ENCODE results near the gene KLK6.
A peak's percentile ranks its signal among the peaks of the same experiment; 100 is the strongest.
"Not testable (repeated sequence)": the region's sequence is repeated elsewhere in the genome, so short reads cannot be mapped to it uniquely, and the experiment has no call there.

Gene KLK6

DNA sequence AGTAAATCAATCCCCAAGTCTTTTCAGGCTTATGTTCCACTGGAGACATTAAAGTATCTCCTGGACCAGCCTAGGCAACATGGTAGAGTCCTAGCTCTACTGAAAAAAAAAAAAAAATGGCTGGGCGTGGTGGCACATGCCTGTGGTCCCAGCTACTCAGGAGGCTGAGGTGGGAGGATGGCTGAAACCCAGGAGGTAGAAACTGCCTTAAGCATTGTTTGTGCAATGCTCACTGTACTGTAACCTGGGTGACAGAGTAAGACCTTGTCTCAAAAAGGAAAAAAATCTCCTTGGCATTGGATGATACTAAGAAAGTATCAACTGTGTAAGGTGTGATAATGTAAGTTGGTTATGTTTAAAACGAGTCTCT lies 23.3 kb upstream of the KLK6 start:
- ChIA-PET POLR2A (no interaction called here), CTCF (no interaction called here)
- Histone ChIP-seq H3K4me1 (ENCODE audit: control extremely low read depth in 1 of 4, control insufficient read depth in 4 of 4, insufficient read depth in 4 of 4, low read length in 3 of 4) (no peaks in the 10 kb centered on the region), H3K27me3 (replicated peaks in 2 of 5; ENCODE audit: control insufficient read depth in 4 of 5, insufficient read depth in 5 of 5, low read length in 4 of 5) (peaks cover 0 to 29% (median 7%) of the 10 kb centered on the region in 5 experiments), H3K36me3 (ENCODE audit: control insufficient read depth in 4 of 4, insufficient read depth in 4 of 4, low read length in 3 of 4) (no peaks in the 10 kb centered on the region), H3K9me3 (ENCODE audit: control extremely low read depth in 1 of 5, control insufficient read depth in 4 of 5, insufficient read depth in 2 of 5, low read depth in 1 of 5, low read length in 4 of 5) (no peaks in the 10 kb centered on the region), H3K4me3 (ENCODE audit: control insufficient read depth in 1 of 7, extremely low read depth in 1 of 7, insufficient read depth in 4 of 7, low read depth in 2 of 7, low read length in 6 of 7) (no peak overlapping the region), H3K27ac (ENCODE audit: insufficient read depth in 1 of 2, low read depth in 1 of 2, low read length in 2 of 2, poor library complexity in 1 of 2, severe bottlenecking in 2 of 2) (no peak overlapping the region)
- no peak for DNase-seq
- 50% methylated on average over 1 of the region's 2 CpGs for WGBS (ENCODE audit: insufficient coverage)

DNA sequence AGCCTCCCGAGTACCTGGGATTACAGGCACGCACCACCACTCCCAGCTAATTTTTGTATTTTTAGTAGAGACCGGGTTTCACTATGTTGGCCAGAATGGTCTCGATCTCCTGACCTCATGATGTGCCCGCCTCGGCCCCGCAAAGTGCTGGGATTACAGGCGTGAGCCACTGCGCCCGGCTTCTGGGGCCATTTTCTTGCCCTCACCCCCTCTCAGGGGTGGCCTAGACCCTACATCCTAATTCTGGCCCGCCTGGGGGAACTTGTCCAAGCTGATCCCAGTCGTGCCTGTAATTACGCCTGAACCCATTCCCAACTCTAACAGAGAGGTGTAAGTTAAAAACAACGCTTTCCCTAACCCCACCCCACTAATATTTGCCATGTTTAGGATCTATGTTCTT lies 15.0 kb upstream of the KLK6 start:
- H3K27me3 ChIP-seq (replicated peaks in 2 of 5; ENCODE audit: control insufficient read depth in 4 of 5, insufficient read depth in 5 of 5, low read length in 4 of 5): peaks cover 5 to 78% (median 9%) of the 10 kb centered on the region in 5 experiments
- H3K36me3 ChIP-seq (ENCODE audit: control insufficient read depth in 4 of 4, insufficient read depth in 4 of 4, low read length in 3 of 4); POLR2A ChIA-PET; H3K4me3 ChIP-seq (ENCODE audit: control insufficient read depth in 1 of 7, extremely low read depth in 1 of 7, insufficient read depth in 4 of 7, low read depth in 2 of 7, low read length in 6 of 7); H3K27ac ChIP-seq (ENCODE audit: insufficient read depth in 1 of 2, low read depth in 1 of 2, low read length in 2 of 2, poor library complexity in 1 of 2, severe bottlenecking in 2 of 2); H3K4me1 ChIP-seq (ENCODE audit: control extremely low read depth in 1 of 4, control insufficient read depth in 4 of 4, insufficient read depth in 4 of 4, low read length in 3 of 4); CTCF ChIA-PET; DNase-seq; H3K9me3 ChIP-seq (ENCODE audit: control extremely low read depth in 1 of 5, control insufficient read depth in 4 of 5, insufficient read depth in 2 of 5, low read depth in 1 of 5, low read length in 4 of 5): not testable (repeated sequence)
- 86% methylated on average over 11 of the region's 14 CpGs for WGBS (ENCODE audit: insufficient coverage)

GRCh38 chr19:50983625-50984292 lies 14.4 kb upstream of the KLK6 start, which contains the start of gene KLK7:
Gene KLK7 (minus strand): TSS chr19:50983917. CDS start chr19:50982399, 1,518 bp downstream.
- H3K27ac ChIP-seq (ENCODE audit: insufficient read depth in 1 of 2, low read depth in 1 of 2, low read length in 2 of 2, poor library complexity in 1 of 2, severe bottlenecking in 2 of 2): no peak within 1 kb of the TSS
- WGBS (ENCODE audit: insufficient coverage): 24% methylated on average over 28 of the region's 28 CpGs
- POLR2A ChIA-PET: no interaction called here
- H3K4me3 ChIP-seq (ENCODE audit: control insufficient read depth in 1 of 7, extremely low read depth in 1 of 7, insufficient read depth in 4 of 7, low read depth in 2 of 7, low read length in 6 of 7): no peak within 1 kb of the TSS
- no peaks in the 10 kb centered on the region for H3K4me1 ChIP-seq (ENCODE audit: control extremely low read depth in 1 of 4, control insufficient read depth in 4 of 4, insufficient read depth in 4 of 4, low read length in 3 of 4)
- peaks cover 5 to 81% (median 8%) of the 10 kb centered on the region in 5 experiments for H3K27me3 ChIP-seq (replicated peaks in 2 of 5; ENCODE audit: control insufficient read depth in 4 of 5, insufficient read depth in 5 of 5, low read length in 4 of 5)
- H3K9me3 ChIP-seq (ENCODE audit: control extremely low read depth in 1 of 5, control insufficient read depth in 4 of 5, insufficient read depth in 2 of 5, low read depth in 1 of 5, low read length in 4 of 5): no peaks in the 10 kb centered on the region
- CTCF ChIA-PET: no interaction called here
- peak in 1 of 3 donors; percentile 1 for DNase-seq
- H3K36me3 ChIP-seq (ENCODE audit: control insufficient read depth in 4 of 4, insufficient read depth in 4 of 4, low read length in 3 of 4): no peaks in the 10 kb centered on the region

- 84% methylated on average over 4 of the region's 4 CpGs for whole genome bisulfite sequencing (ENCODE audit: insufficient coverage)
- H3K36me3 ChIP-seq (ENCODE audit: control insufficient read depth in 4 of 4, insufficient read depth in 4 of 4, low read length in 3 of 4): no peaks in the 10 kb centered on the region
Observed at GRCh38 chr19:50982186-50982585, 12.8 kb upstream of the KLK6 start.

GRCh38 chr19:50981587-50982146 lies 12.3 kb upstream of the KLK6 start:
- Histone ChIP-seq H3K36me3 (ENCODE audit: control insufficient read depth in 4 of 4, insufficient read depth in 4 of 4, low read length in 3 of 4) (no peaks in the 10 kb centered on the region), H3K27me3 (replicated peaks in 2 of 5; ENCODE audit: control insufficient read depth in 4 of 5, insufficient read depth in 5 of 5, low read length in 4 of 5) (peaks cover 5 to 86% (median 10%) of the 10 kb centered on the region in 5 experiments), H3K27ac (ENCODE audit: insufficient read depth in 1 of 2, low read depth in 1 of 2, low read length in 2 of 2, poor library complexity in 1 of 2, severe bottlenecking in 2 of 2) (no peak overlapping the region), H3K4me1 (ENCODE audit: control extremely low read depth in 1 of 4, control insufficient read depth in 4 of 4, insufficient read depth in 4 of 4, low read length in 3 of 4) (no peaks in the 10 kb centered on the region), H3K9me3 (ENCODE audit: control extremely low read depth in 1 of 5, control insufficient read depth in 4 of 5, insufficient read depth in 2 of 5, low read depth in 1 of 5, low read length in 4 of 5) (no peaks in the 10 kb centered on the region), H3K4me3 (ENCODE audit: control insufficient read depth in 1 of 7, extremely low read depth in 1 of 7, insufficient read depth in 4 of 7, low read depth in 2 of 7, low read length in 6 of 7) (no peak overlapping the region)
- WGBS (ENCODE audit: insufficient coverage): 58% methylated on average over 10 of the region's 11 CpGs
- POLR2A ChIA-PET: no interaction called here
- no peak for DNase-seq
- CTCF ChIA-PET: no interaction called here

More at GRCh38 chr19:50982186-50982585, 12.8 kb upstream of the KLK6 start:
- H3K4me3 ChIP-seq (ENCODE audit: control insufficient read depth in 1 of 7, extremely low read depth in 1 of 7, insufficient read depth in 4 of 7, low read depth in 2 of 7, low read length in 6 of 7): no peak overlapping the region
- ChIA-PET POLR2A (no interaction called here), CTCF (no interaction called here)
- peaks cover 5 to 85% (median 10%) of the 10 kb centered on the region in 5 experiments for H3K27me3 ChIP-seq (replicated peaks in 2 of 5; ENCODE audit: control insufficient read depth in 4 of 5, insufficient read depth in 5 of 5, low read length in 4 of 5)
- no peaks in the 10 kb centered on the region for H3K4me1 ChIP-seq (ENCODE audit: control extremely low read depth in 1 of 4, control insufficient read depth in 4 of 4, insufficient read depth in 4 of 4, low read length in 3 of 4)
- H3K27ac ChIP-seq (ENCODE audit: insufficient read depth in 1 of 2, low read depth in 1 of 2, low read length in 2 of 2, poor library complexity in 1 of 2, severe bottlenecking in 2 of 2): no peak overlapping the region
- no peaks in the 10 kb centered on the region for H3K9me3 ChIP-seq (ENCODE audit: control extremely low read depth in 1 of 5, control insufficient read depth in 4 of 5, insufficient read depth in 2 of 5, low read depth in 1 of 5, low read length in 4 of 5)
- no peak for DNase-seq

DNA sequence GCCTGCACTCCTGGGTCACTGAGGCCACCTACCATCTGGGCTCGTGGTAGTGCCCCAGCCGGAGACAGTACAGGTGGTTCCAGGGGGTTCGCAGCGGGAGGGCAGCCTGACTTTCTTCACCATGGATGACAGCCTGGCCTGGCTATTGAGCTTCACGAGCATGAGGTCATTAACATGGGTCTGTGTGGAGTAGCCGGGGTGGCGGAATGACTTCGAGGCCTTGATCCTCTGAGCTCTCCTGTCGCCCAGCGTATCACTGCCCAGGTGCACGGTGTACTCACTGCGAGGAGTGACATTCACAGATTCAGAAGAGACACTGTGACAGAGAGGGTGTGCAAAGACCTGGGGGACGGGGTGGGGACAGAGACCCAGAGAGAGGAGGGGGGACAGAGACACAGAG lies 10.8 kb upstream of the KLK6 start:
- ChIA-PET POLR2A (no interaction called here), CTCF (no interaction called here)
- peaks cover 0 to 80% (median 8%) of the 10 kb centered on the region in 5 experiments for H3K27me3 ChIP-seq (replicated peaks in 2 of 5; ENCODE audit: control insufficient read depth in 4 of 5, insufficient read depth in 5 of 5, low read length in 4 of 5)

DNA sequence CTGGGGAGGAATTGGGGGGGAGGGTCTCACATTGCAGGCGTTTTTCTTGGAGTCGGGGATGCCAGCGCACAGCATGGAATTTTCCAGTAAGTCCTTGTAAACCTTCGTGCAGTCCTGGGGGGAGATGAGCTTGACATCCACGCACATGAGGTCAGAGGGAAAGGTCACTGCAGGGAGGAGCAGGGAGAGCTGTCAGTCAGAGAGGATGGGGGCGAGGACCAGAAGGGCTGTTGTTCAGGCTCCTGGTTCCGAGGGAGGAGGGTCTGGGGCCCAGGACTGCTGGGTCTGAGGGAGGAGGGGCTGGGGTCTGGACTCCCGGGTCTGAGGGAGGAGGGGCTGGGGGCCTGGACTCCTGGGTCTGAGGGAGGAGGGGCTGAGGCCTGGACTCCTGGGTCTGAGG lies 10.4 kb upstream of the KLK6 start:
- CTCF ChIA-PET: no interaction called here
- Histone ChIP-seq H3K36me3 (ENCODE audit: control insufficient read depth in 4 of 4, insufficient read depth in 4 of 4, low read length in 3 of 4) (no peaks in the 10 kb centered on the region), H3K27me3 (replicated peaks in 2 of 5; ENCODE audit: control insufficient read depth in 4 of 5, insufficient read depth in 5 of 5, low read length in 4 of 5) (peaks cover 0 to 76% (median 8%) of the 10 kb centered on the region in 5 experiments), H3K27ac (ENCODE audit: insufficient read depth in 1 of 2, low read depth in 1 of 2, low read length in 2 of 2, poor library complexity in 1 of 2, severe bottlenecking in 2 of 2) (no peak overlapping the region), H3K9me3 (ENCODE audit: control extremely low read depth in 1 of 5, control insufficient read depth in 4 of 5, insufficient read depth in 2 of 5, low read depth in 1 of 5, low read length in 4 of 5) (no peaks in the 10 kb centered on the region), H3K4me3 (ENCODE audit: control insufficient read depth in 1 of 7, extremely low read depth in 1 of 7, insufficient read depth in 4 of 7, low read depth in 2 of 7, low read length in 6 of 7) (no peak overlapping the region), H3K4me1 (ENCODE audit: control extremely low read depth in 1 of 4, control insufficient read depth in 4 of 4, insufficient read depth in 4 of 4, low read length in 3 of 4) (no peaks in the 10 kb centered on the region)
- POLR2A ChIA-PET: no interaction called here
- DNase-seq: no peak
- WGBS (ENCODE audit: insufficient coverage): 63% methylated on average over 8 of the region's 8 CpGs

More for the DNA sequence above, 10.8 kb upstream of the KLK6 start:
- DNase-seq: no peak
- H3K36me3 ChIP-seq (ENCODE audit: control insufficient read depth in 4 of 4, insufficient read depth in 4 of 4, low read length in 3 of 4): no peaks in the 10 kb centered on the region
- H3K27ac ChIP-seq (ENCODE audit: insufficient read depth in 1 of 2, low read depth in 1 of 2, low read length in 2 of 2, poor library complexity in 1 of 2, severe bottlenecking in 2 of 2): no peak overlapping the region
- no peak overlapping the region for H3K4me3 ChIP-seq (ENCODE audit: control insufficient read depth in 1 of 7, extremely low read depth in 1 of 7, insufficient read depth in 4 of 7, low read depth in 2 of 7, low read length in 6 of 7)
- WGBS (ENCODE audit: insufficient coverage): 84% methylated on average over 7 of the region's 13 CpGs
- H3K9me3 ChIP-seq (ENCODE audit: control extremely low read depth in 1 of 5, control insufficient read depth in 4 of 5, insufficient read depth in 2 of 5, low read depth in 1 of 5, low read length in 4 of 5): no peaks in the 10 kb centered on the region
- no peaks in the 10 kb centered on the region for H3K4me1 ChIP-seq (ENCODE audit: control extremely low read depth in 1 of 4, control insufficient read depth in 4 of 4, insufficient read depth in 4 of 4, low read length in 3 of 4)

All from common myeloid progenitor, CD34-positive (primary cell).